ENCODE data around the gene GOLGA7B.

Gene GOLGA7B

GRCh38 chr10:97823734-97824133 lies 25.9 kb upstream of the GOLGA7B start:
- TF ChIP-seq, protein P1, sequence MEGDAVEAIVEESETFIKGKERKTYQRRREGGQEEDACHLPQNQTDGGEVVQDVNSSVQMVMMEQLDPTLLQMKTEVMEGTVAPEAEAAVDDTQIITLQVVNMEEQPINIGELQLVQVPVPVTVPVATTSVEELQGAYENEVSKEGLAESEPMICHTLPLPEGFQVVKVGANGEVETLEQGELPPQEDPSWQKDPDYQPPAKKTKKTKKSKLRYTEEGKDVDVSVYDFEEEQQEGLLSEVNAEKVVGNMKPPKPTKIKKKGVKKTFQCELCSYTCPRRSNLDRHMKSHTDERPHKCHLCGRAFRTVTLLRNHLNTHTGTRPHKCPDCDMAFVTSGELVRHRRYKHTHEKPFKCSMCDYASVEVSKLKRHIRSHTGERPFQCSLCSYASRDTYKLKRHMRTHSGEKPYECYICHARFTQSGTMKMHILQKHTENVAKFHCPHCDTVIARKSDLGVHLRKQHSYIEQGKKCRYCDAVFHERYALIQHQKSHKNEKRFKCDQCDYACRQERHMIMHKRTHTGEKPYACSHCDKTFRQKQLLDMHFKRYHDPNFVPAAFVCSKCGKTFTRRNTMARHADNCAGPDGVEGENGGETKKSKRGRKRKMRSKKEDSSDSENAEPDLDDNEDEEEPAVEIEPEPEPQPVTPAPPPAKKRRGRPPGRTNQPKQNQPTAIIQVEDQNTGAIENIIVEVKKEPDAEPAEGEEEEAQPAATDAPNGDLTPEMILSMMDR (IDR thresholded peaks at IDR 0.05; ENCODE audit: low read depth, low read length, poor library complexity, severe bottlenecking) = no peak
- no peak for TF ChIP-seq EZH2phosphoT487 (IDR thresholded peaks at IDR 0.05; ENCODE audit: borderline replicate concordance, low read length)
- H3K36me3 ChIP-seq (ENCODE audit: control insufficient read depth, low read length) = no peaks in the 10 kb centered on the region
- H3F3A ChIP-seq (ENCODE audit: control insufficient read depth, insufficient read depth) = no peaks in the 10 kb centered on the region
- H3K27ac ChIP-seq (ENCODE audit: low read depth, low read length) = no peak overlapping the region
- H3K79me2 ChIP-seq (ENCODE audit: control insufficient read depth, low read length) = no peaks in the 10 kb centered on the region
- no peaks in the 10 kb centered on the region for H3K4me1 ChIP-seq (ENCODE audit: control insufficient read depth, low read length)
- no peaks in the 10 kb centered on the region for H4K20me1 ChIP-seq (ENCODE audit: control insufficient read depth, insufficient read depth, low read depth, low read length)
- peaks cover 10% of the 10 kb centered on the region; the same call in 1 of the 2 replicates for H3K27me3 ChIP-seq (ENCODE audit: control insufficient read depth, low read length)
- no peaks in the 10 kb centered on the region for H3K9me2 ChIP-seq (replicated peaks; ENCODE audit: control insufficient read depth, low read length)
- no peak overlapping the region for H3K4me3 ChIP-seq (ENCODE audit: low read length)
- H3K9me3 ChIP-seq (ENCODE audit: control insufficient read depth, insufficient read depth, low read length) = no peaks in the 10 kb centered on the region
- no peak overlapping the region for H3K4me2 ChIP-seq (ENCODE audit: low read length)

GRCh38 chr10:97825020-97825760 lies 24.5 kb upstream of the GOLGA7B start:
- H3F3A ChIP-seq (ENCODE audit: control insufficient read depth, insufficient read depth) = no peaks in the 10 kb centered on the region
- H3K79me2 ChIP-seq (ENCODE audit: control insufficient read depth, low read length) = no peaks in the 10 kb centered on the region
- H3K4me3 ChIP-seq (ENCODE audit: low read length) = no peak overlapping the region
- no peaks in the 10 kb centered on the region for H4K20me1 ChIP-seq (ENCODE audit: control insufficient read depth, insufficient read depth, low read depth, low read length)
- TF ChIP-seq, protein P1 (IDR thresholded peaks at IDR 0.05; ENCODE audit: low read depth, low read length, poor library complexity, severe bottlenecking) = no peak
- TF ChIP-seq EZH2phosphoT487 (IDR thresholded peaks at IDR 0.05; ENCODE audit: borderline replicate concordance, low read length) = no peak
- H3K9me3 ChIP-seq (ENCODE audit: control insufficient read depth, insufficient read depth, low read length) = no peaks in the 10 kb centered on the region
- H3K9me2 ChIP-seq (replicated peaks; ENCODE audit: control insufficient read depth, low read length) = no peaks in the 10 kb centered on the region
- no peak overlapping the region for H3K27ac ChIP-seq (ENCODE audit: low read depth, low read length)
- H3K27me3 ChIP-seq (ENCODE audit: control insufficient read depth, low read length) = peaks cover 3% of the 10 kb centered on the region; the same call in 1 of the 2 replicates
- no peaks in the 10 kb centered on the region for H3K36me3 ChIP-seq (ENCODE audit: control insufficient read depth, low read length)
- H3K4me1 ChIP-seq (ENCODE audit: control insufficient read depth, low read length) = no peaks in the 10 kb centered on the region
- no peak overlapping the region for H3K4me2 ChIP-seq (ENCODE audit: low read length)

DNA sequence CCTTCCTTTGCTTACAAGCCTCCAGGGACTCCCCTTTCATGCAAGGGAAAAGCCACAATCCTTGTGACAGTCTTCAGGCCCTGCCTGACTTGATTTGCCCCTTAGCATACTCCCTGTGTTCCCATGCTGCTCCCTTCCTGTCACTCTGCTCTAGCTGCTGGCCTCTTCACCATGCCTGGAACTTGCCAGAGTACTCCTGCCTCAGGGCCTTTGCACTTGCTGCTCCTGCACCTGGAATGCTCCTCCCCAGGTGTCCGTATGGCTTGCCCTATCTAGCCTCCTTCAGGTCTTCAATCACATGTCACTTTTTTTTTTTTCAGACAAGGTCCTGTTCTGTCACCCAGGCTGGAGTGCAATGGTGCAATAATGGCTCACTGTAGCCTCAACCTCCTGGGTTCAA lies 22.8 kb upstream of the GOLGA7B start:
- Histone ChIP-seq H3K4me1 (ENCODE audit: control insufficient read depth, low read length) (no peaks in the 10 kb centered on the region), H3K27ac (ENCODE audit: low read depth, low read length) (no peak overlapping the region), H3K27me3 (ENCODE audit: control insufficient read depth, low read length) (no peaks in the 10 kb centered on the region), H3K9me3 (ENCODE audit: control insufficient read depth, insufficient read depth, low read length) (no peaks in the 10 kb centered on the region), H3K36me3 (ENCODE audit: control insufficient read depth, low read length) (no peaks in the 10 kb centered on the region), H3F3A (ENCODE audit: control insufficient read depth, insufficient read depth) (no peaks in the 10 kb centered on the region), H3K79me2 (ENCODE audit: control insufficient read depth, low read length) (no peaks in the 10 kb centered on the region), H4K20me1 (ENCODE audit: control insufficient read depth, insufficient read depth, low read depth, low read length) (no peaks in the 10 kb centered on the region), H3K4me2 (ENCODE audit: low read length) (no peak overlapping the region), H3K4me3 (ENCODE audit: low read length) (no peak overlapping the region), H3K9me2 (replicated peaks; ENCODE audit: control insufficient read depth, low read length) (no peaks in the 10 kb centered on the region)
- TF ChIP-seq EZH2phosphoT487 (IDR thresholded peaks at IDR 0.05; ENCODE audit: borderline replicate concordance, low read length) = no peak
- TF ChIP-seq, protein P1 (IDR thresholded peaks at IDR 0.05; ENCODE audit: low read depth, low read length, poor library complexity, severe bottlenecking) = no peak

All from DOHH2 (cell line).